Activated naive CD4-positive, alpha-beta T cell treated with anti-CD3 and anti-CD28 coated beads, Interleukin-2, amount 50 U/mL, for 16 hours (primary cell): ENCODE data around the gene LRCH3.
"Not testable (repeated sequence)": the region's sequence is repeated elsewhere in the genome, so short reads cannot be mapped to it uniquely, and the experiment has no call there.

Source experiments
- DNase-seq: peaks from one replicate; pipeline ENCODE4 v3.0.0-alpha.2; 2020

LRCH3 gene

DNA sequence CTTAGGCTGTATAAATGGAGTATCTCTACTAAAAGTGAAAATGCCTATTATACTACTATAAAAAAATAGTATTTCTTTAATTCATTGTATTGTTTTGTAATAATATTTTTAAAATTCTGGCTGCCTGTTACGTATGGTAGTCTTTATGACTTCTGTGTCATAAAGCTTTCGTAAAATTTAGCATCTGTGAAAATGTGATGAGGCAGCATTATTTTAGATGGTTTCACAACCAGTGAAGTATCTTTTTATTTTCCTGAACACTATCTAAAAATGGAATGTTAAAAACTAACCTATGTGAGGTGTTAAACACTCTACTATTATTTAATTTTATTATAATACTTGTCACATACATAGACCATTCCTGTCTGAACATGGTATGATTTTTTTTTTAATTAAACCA is 46.2 kb downstream of the LRCH3 start:
- no peak for DNase-seq

DNA sequence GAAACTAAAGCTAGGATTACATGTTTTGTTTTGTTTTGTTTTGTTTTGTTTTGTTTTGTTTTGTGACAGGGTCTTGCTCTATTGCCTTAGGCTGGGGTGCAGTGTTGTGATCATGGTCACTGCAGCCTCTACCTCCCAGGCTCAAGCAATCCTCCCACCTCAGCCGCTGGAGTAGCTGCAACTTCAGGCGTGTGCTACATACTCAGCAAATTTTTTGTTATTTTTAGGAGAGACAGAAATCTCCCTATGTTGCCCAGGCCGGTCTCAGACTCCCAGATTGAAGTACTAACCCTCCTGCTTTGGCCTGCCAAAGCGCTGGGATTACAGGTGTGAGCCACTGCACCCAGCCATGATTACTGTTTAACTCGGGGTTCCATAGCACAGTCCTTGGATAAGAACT is 50.7 kb downstream of the LRCH3 start:
- DNase-seq = no peak

DNA sequence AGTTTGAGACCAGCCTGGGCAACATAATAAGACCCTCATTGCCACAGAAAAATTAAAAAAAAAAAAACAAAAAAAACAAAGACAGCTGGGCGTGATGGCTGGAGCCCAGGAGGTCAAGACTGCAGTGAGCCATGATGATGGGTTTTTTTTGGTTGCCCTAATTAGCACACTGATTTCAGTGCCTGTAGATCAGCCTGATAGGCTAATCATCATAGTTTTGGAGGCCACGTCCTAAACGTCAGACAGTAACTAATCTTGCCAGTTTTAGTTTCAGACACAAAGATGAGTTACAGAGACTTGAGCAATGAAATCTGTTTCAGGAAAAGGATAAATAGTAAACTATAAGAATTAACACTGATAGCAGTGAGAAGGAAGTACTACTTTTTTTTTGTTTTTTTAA is 55.4 kb downstream of the LRCH3 start:
- no peak for DNase-seq

DNA sequence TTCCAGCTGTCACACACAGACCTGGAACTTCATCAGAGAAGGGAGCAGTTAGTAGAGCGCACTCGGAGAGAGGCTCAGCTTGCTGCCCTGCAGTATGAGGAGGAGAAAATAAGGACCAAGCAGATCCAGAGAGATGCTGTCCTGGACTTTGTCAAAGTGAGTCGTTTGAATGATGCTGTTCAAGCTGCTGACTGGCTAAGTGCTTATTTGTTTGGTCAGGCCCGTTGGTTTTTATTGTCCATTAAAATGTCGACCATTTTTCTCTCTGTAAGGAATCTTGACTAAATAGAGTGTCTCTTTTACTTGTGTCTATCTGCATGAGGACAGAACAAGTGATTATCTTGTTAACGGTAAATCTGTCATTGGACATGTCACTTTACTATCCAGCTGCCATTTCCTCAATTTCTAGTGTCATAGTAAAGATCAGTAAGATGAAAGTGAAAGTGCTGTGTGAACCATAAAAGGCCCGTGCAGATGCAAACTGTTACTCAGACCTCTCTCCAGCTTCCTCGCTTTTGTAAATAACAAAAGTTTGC is 56.9 kb downstream of the LRCH3 start:
- DNase-seq = peak; percentile 17

DNA sequence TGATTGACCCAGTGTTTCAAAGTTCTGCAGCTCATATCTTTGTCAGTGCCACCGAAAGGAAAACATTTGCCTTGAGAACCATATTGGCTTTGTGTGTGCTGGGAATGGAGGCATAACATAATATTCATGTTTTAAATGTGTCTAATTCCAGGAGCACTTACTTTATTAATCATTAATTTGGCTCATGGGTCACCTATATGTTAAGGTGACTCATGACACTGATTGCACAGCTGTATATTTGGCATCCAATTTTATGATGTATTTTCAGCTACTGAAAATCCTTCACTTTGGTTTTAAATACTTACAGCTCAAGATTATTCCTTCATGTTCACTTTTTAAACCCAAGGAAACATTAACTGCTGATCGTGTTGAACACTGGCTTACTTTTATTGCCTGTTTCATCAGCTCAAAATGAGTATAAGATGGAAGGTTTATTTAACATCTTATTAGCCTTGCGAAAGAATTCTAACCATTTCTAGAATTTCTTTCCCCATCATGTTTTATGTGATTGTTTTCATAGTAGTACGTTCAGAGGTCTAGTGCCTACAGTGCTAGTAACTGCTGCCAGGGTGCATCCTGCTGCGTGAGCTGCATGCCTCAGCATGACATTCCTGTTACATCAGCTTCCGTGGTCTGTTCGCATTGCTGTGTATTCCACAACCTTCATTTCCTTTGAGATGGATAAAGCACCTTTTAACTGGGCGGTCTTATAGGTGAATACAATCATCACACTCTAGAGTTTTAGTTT is 63.7 kb downstream of the LRCH3 start:
- DNase-seq = no peak

DNA sequence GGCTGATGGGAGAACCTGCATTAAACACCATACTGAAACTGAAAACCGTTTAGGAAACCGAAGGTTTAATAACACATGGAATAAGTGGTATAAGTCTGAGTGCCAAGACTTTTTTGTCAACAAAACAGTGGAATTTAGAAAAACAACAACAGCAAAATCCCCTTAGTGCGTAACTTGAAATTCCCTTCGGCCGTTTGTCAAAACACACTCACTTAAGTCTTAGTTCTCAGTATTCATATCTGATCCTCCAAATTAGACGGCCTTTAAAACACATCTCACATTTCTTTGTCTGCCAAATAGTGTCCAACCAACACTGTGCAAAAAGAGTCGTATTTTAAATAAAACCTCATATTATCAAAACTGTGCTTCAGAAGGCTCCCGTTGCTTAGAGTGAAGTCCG is 64.5 kb downstream of the LRCH3 start:
- no peak for DNase-seq

DNA sequence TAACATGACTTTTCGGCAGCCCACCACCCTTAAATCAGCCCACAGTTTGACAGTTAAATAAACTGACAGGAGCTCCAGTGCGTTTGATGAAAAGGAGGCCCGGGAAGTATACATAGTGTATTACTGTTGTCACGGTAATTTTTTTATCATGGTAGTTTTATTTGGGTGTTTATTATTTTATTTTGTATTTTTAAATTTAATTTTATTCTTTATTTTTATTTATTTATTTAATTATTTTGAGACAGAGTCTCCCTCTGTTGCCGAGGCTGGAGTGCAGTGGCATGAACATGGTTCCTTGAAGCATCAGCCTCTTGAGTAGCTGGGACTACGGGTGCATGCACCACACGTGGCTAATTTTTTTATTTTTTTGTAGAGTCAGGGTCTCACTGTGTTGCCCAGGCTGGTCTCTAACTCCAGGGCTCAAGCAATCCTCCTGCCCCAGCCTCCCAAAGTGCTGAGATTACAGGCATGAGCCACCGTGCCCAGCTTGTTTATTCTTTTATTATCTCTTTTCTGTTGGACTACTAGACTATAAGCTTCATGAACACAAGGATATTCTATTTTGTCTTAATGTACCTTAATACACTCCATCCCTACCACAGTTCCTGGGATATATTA is 65.3 kb downstream of the LRCH3 start:
- DNase-seq = no peak

DNA sequence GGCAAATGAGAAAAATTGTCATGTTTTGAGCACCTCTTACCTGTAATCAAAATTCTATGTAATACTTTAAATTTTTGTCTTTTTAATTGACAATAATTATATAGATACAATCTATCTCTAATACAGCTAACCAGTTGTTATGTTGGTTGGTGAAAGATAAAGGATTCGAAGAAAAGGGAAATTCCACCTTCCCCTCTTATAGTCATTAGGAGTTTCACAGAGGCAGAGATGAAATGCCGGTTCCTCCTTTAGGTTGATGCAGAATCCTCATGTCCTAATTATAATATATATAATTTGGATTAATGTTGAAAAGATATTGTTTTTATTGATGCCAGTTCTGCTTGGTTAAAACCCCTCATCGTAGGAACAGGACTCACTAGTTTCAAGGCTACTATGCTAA is 67.1 kb downstream of the LRCH3 start:
- DNase-seq = no peak

DNA sequence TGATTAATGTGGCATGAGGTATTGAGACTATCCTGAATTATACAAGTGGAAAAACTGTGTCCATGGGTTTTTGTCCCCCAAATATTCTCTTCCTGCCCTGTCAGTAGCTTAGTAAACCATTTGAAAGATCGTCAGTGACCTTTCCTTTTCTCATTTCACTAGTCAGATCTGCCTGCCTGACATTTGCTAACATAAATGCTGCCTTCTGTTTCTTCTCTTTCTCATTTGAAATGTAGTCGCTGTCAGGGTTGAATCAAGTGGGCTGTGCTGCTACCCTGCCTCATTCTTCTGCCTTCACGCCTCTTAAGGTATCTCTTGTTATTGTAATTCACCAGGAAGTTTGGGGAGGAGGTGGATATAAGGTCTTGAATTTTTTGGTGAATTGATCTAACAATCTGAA is 67.5 kb downstream of the LRCH3 start:
- no peak for DNase-seq

DNA sequence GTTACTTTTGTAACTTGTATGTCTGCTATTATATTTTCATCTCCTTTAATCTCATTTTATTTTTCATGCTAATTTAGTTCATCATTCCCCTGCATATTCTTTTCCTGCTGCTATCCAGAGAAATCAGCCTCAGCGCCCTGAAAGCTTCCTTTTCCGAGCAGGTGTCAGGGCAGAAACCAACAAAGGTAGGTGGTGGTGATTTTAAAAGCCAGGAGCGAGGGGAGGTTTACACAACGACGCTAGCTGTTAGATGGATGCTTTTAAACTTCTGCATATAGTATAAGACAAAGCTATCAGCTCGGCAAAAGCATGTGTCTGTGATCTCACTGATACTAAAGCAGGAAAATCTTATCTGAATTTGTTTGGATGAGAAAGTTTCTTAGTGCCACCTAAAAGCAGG is 75.0 kb downstream of the LRCH3 start:
- no peak for DNase-seq

DNA sequence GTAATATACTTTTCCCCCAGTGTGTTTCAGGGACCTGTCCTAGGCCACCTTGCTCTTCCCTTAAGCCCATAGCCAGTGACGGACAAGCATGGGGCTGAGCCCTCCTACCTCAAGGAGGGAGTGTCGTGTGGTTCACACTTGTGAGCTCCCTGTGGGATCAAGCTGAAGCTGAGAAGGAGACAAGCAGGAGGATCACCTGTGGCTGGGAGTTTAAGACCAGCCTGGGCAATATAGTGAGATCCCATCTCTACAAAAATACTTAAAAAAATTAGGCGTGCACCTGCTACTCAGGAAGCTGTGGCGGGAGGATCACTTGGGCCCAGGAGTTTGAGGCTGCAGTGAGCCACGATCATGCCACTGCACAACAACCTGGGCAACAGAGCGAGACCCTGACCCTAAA is 82.3 kb downstream of the LRCH3 start:
- no peak for DNase-seq

DNA sequence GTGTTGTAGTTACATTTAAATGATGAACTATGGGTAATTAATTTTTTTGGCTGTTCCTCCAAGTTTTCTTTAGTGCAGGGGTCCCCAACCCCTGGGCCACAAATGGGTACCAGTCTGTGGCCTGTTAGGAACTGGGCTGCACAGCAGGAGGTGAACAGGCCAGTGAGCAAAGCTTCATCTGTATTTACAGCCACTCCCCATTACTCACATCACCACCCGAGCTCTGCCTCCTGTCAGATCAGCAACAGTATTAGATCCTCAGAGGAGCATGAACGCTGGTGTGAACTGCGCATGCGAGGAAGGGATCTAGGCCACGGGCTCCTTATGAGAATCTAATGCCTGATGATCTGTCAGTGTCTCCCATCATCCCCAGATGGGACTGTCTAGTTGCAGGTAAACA is 83.0 kb downstream of the LRCH3 start:
- DNase-seq = no peak

DNA sequence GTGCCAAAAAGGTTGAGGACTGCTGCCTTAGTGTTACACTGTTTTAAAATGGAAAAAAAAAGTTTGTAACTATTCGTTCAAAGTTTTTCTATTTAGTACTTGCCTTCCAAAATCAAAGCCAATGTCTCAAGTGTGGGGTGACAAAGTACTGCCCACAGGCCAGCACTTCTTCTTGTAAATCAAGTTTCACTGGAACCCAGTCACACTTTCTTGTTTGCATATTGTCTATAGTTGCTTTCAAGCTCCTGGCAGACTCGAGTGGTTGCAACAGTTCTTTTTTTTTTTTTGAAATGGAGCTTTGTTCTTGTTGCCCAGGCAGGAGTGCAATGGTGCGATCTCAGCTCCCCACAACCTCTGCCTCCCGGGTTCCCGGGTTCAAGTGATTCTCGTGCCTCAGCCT is 83.6 kb downstream of the LRCH3 start:
- no peak for DNase-seq

DNA sequence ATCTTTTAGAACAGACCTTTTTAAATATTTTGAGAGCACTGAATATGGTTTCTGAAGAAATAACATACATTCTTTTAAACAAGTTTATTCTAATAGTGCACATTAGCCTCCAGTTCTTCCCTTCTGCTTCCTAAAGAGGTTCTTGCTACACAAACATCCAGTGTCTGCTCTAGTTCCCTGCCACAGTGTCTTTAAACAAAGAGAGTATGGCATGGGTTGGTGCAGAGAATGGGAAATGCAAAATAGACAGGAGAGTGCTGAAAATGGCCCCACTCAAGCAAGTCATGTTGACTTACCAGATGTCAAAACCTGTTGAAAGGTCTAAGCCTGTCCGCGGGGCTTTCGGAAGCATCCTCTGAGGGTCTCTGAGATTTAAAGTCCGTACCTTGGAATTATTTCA is 86.8 kb downstream of the LRCH3 start:
- no peak for DNase-seq

DNA sequence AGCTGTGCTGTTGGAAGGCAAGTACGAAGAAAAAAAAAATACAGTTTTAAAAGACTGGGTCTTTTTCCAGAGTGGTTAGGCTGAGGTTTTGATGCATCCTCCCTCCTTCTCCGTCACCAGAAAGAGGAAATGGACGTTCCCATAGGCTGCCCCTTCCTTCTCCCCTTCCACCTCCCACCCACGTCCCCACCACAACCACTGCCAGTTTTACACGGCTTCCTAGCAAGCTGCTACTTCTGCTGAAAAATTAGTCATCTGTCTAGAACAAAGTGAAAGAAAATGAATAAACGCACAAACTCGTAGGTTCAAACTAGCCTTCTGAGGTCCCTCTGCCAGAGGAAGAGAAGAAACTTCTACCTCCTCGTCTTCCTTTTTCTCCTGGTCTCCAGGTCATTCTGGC is 87.4 kb downstream of the LRCH3 start:
- no peak for DNase-seq

DNA sequence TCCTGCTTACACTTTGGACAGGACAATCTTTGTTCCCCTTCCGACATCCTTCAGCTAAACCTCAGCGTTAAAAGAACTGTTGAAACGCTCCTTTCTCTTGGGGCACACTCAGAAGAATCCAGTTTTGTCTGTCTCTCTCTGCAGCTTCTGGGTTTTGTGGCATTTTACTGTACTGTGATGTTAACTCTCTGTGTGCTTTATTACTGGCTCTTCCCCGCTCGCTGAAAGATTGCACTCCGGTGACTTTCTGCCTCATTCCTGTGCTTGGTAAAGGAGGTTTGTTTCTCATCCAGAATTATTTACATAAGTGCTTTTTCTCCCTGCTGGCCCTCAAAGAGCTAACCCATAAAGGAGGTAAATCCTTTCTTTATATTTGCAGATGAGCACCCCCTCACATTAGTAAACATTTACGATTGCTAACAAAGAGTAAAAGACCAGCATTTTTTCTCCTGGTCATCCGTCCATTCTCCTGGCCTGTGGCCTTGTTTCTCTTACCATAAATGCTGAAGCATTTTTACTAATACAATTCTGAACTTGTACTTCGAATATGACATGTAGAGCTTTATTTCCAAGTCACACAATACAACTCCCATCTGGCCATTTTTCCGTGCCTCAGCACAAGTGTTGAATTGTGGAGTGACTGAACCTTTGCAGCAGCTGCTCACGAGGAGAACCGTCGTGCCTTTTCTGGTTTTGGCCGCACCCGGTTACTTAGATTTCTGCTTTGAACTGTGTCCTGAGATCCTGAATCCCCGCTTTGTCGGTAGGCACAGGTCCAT is 89.6 kb downstream of the LRCH3 start:
- DNase-seq = no peak

DNA sequence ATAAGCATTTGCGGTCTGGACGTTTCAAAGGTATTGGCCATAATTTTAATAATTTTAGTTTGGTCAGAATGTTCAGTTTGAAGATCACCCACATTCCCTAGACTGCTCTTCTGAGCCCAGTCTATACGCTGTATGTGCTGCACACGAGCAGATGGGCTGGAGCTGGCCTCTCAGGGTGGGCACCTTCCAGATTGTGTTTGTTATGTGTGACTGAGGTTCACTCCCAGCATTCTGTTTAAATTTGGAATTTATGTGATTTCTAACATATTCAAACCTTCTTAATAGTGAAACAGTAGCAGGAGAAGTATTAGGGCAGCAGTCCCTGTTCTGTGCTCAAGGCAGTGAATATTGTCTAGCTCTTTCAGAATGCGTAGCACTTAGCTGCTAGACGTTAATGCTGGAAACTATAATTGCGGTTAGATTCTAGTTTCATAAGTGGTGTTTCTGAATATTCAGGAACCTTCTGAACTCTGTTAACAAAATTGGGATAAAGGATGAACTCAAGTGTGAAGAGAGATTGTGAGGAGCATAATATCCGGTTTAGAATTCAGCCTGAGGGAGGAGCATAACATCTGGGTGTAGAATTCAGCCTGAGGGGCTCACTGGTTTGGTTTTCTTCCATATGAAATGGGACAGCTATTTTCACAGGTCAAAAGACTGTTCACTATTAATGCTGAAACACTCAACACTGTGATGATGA is 90.4 kb downstream of the LRCH3 start:
- DNase-seq = no peak

DNA sequence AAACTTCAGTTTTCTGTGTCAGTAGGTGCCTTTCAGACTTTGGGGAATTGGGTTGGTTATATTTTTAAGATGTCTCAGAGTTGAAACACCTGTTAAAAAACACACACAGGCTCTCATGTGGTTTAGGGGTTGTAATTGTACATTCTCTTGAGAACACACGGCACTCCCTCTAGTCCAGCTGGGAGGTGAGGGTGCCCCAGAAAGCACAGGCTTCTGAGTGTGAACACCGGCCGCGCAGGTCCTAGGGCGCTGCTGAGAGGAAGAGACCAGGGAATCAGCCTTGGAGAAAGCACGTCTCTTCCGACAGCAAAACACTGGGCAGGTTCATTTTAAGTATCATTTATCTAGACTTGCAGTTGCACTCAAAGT is 90.9 kb downstream of the LRCH3 start:
- DNase-seq = no peak

DNA sequence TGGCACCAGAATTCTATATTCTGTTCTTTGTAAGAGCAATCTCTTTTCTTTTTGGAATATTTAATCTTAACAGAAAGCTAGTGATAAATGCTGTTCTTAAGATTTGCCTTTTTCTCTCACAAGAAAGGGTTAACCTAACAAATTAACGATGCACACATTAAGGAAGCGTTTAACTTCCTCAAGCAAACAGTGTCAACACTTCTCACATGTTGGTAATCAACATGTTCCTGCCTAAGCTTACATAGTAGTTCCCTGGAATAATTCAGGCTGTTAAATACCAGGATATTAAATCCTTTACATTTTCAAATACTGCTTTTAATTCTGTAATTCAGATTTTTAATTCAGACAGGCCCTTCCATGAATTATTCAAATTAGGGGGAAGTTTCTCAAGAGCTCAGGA is 91.5 kb downstream of the LRCH3 start:
- DNase-seq = no peak

DNA sequence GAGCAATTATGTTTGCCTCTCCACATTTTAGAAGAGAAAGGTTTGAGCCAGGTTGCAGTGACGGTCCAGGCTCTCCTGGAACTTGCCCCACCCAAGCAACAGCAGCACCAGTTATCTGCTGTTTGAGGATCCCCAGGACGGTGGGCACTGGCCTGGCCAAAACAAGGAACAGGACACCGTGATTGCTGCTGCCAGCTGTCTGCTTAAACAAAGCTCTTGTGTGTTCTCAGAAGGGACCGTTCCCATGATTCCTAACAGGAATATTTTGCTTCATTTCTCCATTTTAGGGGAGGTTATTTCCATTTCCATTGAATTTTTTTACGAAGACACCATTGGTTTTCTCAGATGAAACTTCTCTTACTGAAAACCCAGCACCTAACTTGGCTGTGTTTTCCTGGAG is 92.5 kb downstream of the LRCH3 start:
- DNase-seq = no peak

DNA sequence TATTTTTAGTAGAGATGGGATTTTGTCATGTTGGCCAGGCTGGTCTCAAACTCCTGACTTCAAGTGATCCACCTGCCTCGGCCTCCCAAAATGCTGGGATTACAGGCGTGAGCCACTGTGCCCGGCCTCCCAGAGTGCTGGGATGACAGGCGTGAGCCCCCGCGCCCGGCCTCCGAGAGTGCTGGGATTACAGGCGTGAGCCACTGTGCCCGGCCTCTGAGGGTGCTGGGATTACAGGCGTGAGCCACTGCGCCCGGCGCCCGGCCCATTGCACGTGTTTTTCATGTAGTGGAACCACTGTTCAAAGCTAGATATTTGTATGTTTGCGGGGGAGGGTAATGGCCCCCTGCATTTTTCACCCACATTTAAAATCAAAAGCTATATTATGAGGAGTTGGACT is 93.3 kb downstream of the LRCH3 start:
- not testable (repeated sequence) for DNase-seq

DNA sequence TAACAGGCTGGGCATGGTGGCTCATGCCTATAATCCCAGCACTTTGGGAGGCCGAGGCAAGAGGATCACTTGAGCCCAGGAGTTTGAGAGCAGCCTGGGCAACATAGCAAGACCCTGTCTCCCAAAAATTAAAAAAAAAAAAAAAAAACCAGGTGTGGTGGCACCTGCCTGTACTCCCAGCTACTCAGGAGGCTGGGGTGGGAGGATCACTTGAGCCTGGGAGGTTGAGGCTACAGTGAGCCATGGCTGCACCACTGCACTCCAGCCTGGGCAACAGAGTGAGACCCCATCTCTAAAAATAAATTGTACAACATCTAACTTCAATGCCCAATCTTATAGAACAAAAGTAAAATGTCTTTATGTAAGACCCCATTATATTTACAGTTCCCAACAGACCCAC is 95.0 kb downstream of the LRCH3 start:
- not testable (repeated sequence) for DNase-seq

DNA sequence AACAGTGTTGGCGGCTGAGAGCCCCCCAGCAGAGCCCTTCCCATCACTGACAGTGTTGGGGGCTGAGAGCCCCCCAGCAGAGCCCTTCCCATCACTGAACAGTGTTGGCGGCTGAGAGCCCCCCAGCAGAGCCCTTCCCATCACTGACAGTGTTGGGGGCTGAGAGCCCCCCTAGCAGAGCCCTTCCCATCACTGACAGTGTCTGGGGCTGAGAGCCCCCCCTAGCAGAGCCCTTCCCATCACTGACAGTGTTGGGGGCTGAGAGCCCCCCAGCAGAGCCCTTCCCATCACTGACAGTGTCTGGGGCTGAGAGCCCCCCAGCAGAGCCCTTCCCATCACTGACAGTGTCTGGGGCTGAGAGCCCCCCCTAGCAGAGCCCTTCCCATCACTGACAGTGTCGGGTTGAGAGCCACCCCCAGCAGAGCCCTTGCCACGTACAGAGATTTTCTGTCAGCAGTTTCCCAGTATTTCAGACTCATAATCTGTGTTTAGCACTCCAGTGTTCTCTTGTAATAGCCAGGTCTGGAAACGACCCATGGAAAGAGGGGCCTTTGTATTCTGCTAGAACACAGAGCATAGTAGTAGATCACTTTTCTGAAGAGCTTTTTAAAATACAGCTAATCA is 96.5 kb downstream of the LRCH3 start:
- not testable (repeated sequence) for DNase-seq
